Activated CD4-positive, alpha-beta T cell treated with anti-CD3 and anti-CD28 coated beads for 48 hours (primary cell): ENCODE results near the gene LMF2.
A peak's percentile ranks its signal among the peaks of the same experiment; 100 is the strongest.

Experiments
- DNase-seq: peaks from one replicate; pipeline ENCODE4 v3.0.0-alpha.2; 2020

The LMF2 gene

GRCh38 chr22:50507421-50507990 lies at the start of gene LMF2:
Gene LMF2 (minus strand): TSS chr22:50507702. CDS start chr22:50507675, 27 bp downstream.
- DNase-seq = peak; percentile 94

- no peak for DNase-seq
Observed at GRCh38 chr22:50556703-50557102, 49.2 kb upstream of the LMF2 start.

- no peak for DNase-seq
Observed at GRCh38 chr22:50553310-50553709, 45.8 kb upstream of the LMF2 start.

GRCh38 chr22:50551160-50551752 lies 43.8 kb upstream of the LMF2 start:
- DNase-seq = no peak

- DNase-seq = no peak
Observed at GRCh38 chr22:50550395-50550794, 42.9 kb upstream of the LMF2 start.

- DNase-seq = no peak
Observed at GRCh38 chr22:50548921-50549790, 41.7 kb upstream of the LMF2 start.

GRCh38 chr22:50548040-50548920 lies 40.8 kb upstream of the LMF2 start:
- DNase-seq = peak; percentile 63

GRCh38 chr22:50547263-50547985 lies 39.9 kb upstream of the LMF2 start:
- no peak for DNase-seq

GRCh38 chr22:50546326-50547262 lies 39.1 kb upstream of the LMF2 start:
- no peak for DNase-seq

GRCh38 chr22:50545522-50546325 lies 38.2 kb upstream of the LMF2 start, which contains the start of gene KLHDC7B:
Gene KLHDC7B (plus strand): TSS chr22:50545899. CDS start chr22:50546244, 345 bp downstream.
- DNase-seq = peak; percentile 54

GRCh38 chr22:50544746-50545253 lies 37.3 kb upstream of the LMF2 start:
- DNase-seq = peak; percentile 40

- peak; percentile 92 for DNase-seq
Observed at GRCh38 chr22:50544078-50544745, 36.7 kb upstream of the LMF2 start.

GRCh38 chr22:50542416-50542927 lies 35.0 kb upstream of the LMF2 start:
- peak; percentile 76 for DNase-seq

GRCh38 chr22:50541667-50542026 lies 34.1 kb upstream of the LMF2 start:
- peak; percentile 63 for DNase-seq

GRCh38 chr22:50540381-50540780 lies 32.9 kb upstream of the LMF2 start:
- no peak for DNase-seq

- no peak for DNase-seq
Observed at GRCh38 chr22:50537765-50538164, 30.3 kb upstream of the LMF2 start.

GRCh38 chr22:50536226-50536625 lies 28.7 kb upstream of the LMF2 start:
- DNase-seq = no peak

- DNase-seq = no peak
Observed at GRCh38 chr22:50535113-50535512, 27.6 kb upstream of the LMF2 start.
